GM12875 (cell line): ENCODE results near the gene PLK4.

Experiments
- H3K4me3 ChIP-seq: one replicate; pipeline ENCODE4 v1.5.1; 2011; ENCODE audit warnings: low read depth, low read length, control low read depth
- CTCF ChIP-seq: IDR thresholded peaks from 2 replicates; pipeline ENCODE4 v1.5.1; 2011; ENCODE audit warnings: low read depth, mild to moderate bottlenecking, control low read depth, inconsistent platforms, low read length, moderate library complexity, borderline replicate concordance; ENCODE audit not compliant: insufficient read depth

The PLK4 gene

GRCh38 chr4:127880763-127881562, at the start of gene PLK4:
PLK4 (plus strand) TSS chr4:127880893; CDS start chr4:127881135, 242 bp downstream.
- peak within 1 kb of the TSS; percentile 99 for H3K4me3 ChIP-seq
- TF ChIP-seq CTCF = no peak

GRCh38 chr4:127832585-127832984, 48.1 kb upstream of the PLK4 start:
- no peak overlapping the region for H3K4me3 ChIP-seq
- TF ChIP-seq CTCF = no peak

GRCh38 chr4:127843704-127844600, 36.7 kb upstream of the PLK4 start:
- TF ChIP-seq CTCF = no peak

GRCh38 chr4:127844601-127845116, 36.0 kb upstream of the PLK4 start:
- H3K4me3 ChIP-seq = no peak overlapping the region

More at GRCh38 chr4:127843704-127844600, 36.7 kb upstream of the PLK4 start:
- no peak overlapping the region for H3K4me3 ChIP-seq

GRCh38 chr4:127846061-127846460, 34.6 kb upstream of the PLK4 start:
- TF ChIP-seq CTCF = no peak
- no peak overlapping the region for H3K4me3 ChIP-seq

More at GRCh38 chr4:127844601-127845116, 36.0 kb upstream of the PLK4 start:
- TF ChIP-seq CTCF = no peak

GRCh38 chr4:127846765-127847164, 33.9 kb upstream of the PLK4 start:
- H3K4me3 ChIP-seq = no peak overlapping the region
- no peak for TF ChIP-seq CTCF
